Thymus (tissue), 11 donors: ENCODE measurements around the gene AGAP3. TPM values are rescaled to one million over a fixed set of nuclear protein-coding genes. Genes with fewer than 3 reads are reported as not detected.

Experiments
- DNase-seq, 9 donors: peaks; one replicate each; pipeline ENCODE4 v3.0.0-alpha.2; 2013; ENCODE audit warnings: low spot score in 9 of 9, low read depth in 6 of 9, missing footprints in 1 of 9
- H3K27ac ChIP-seq, 2 donors: one replicate each; pipeline ENCODE4 v1.5.1; 2013; ENCODE audit warnings: control low read depth in 1 of 2, low read depth in 1 of 2, low read length in 1 of 2, mild to moderate bottlenecking in 1 of 2, moderate library complexity in 1 of 2
- H3K27me3 ChIP-seq, 2 donors: one replicate each; pipeline ENCODE4 v1.5.1; 2013; ENCODE audit warnings: low read length in 1 of 2; ENCODE audit not compliant: control insufficient read depth in 2 of 2, insufficient read depth in 1 of 2
- H3K36me3 ChIP-seq, 2 donors: one replicate each; pipeline ENCODE4 v1.5.1; 2013; ENCODE audit warnings: low read length in 1 of 2, mild to moderate bottlenecking in 1 of 2, moderate library complexity in 1 of 2; ENCODE audit not compliant: control insufficient read depth in 2 of 2, insufficient read depth in 2 of 2
- H3K4me1 ChIP-seq, 2 donors: one replicate each; pipeline ENCODE4 v1.5.1; 2013; ENCODE audit warnings: low read length in 2 of 2; ENCODE audit not compliant: control insufficient read depth in 2 of 2, insufficient read depth in 2 of 2
- H3K4me3 ChIP-seq, 2 donors: one replicate each; pipeline ENCODE4 v1.5.1; 2013; ENCODE audit warnings: low read length in 2 of 2, control low read depth in 1 of 2, mild to moderate bottlenecking in 1 of 2
- H3K9me3 ChIP-seq, 2 donors: one replicate each; pipeline ENCODE4 v1.5.1; 2013; ENCODE audit warnings: low read length in 1 of 2, mild to moderate bottlenecking in 1 of 2; ENCODE audit not compliant: control insufficient read depth in 2 of 2, insufficient read depth in 1 of 2
- WGBS: extraction: QIAGEN DNeasy Blood & Tissue Kit; methylation state at CpG from one replicate; pipeline ENCODE4 v1.1.7; 2013; 5-methylcytosine and 5-hydroxymethylcytosine counted together
- polyA plus RNA-seq: library from polyadenylated mRNA; stranded (reverse); fragments of 200-250 nt; gene quantifications from one replicate; pipeline ENCODE4 v1.2.3, GENCODE V29; 2013
- total RNA-seq: library from RNA; stranded (reverse); fragments of 120-200 nt; gene quantifications from one replicate; pipeline ENCODE4 v1.2.4, GENCODE V29; 2013
- donor health status: healthy.

The AGAP3 gene
- total and polyA plus RNA-seq, 2 donors = 8.2 to 43.2 TPM

DNA sequence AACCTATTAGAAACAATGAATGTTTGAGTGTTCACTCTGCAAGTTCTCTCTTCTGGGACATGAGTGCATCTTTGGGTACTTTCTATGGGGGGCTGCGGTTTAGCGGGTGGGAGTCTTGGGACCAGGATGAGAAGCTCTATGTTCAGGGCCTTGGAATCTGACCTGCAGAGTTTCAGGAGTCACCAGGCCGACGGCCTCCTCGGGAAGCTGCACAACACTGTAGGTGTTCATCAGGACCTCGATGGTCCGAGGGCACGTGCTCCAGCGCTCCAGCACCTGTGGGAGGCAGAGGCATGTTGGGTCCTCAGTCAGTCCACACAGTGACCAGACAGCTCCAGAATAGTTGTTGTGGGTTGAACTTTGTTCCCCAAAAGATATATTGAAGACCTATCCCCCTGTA lies 90.1 kb downstream of the AGAP3 start:
- Histone ChIP-seq H3K4me1 (no peaks in the 10 kb centered on the region), H3K9me3 (peaks cover 4 to 32% of the 10 kb centered on the region in 2 donors), H3K27me3 (peaks cover 7 to 69% of the 10 kb centered on the region in 2 donors), H3K27ac (no peak overlapping the region), H3K36me3 (no peaks in the 10 kb centered on the region), H3K4me3 (no peak overlapping the region)
- DNase-seq = no peak
- 93% methylated on average over 9 of the region's 9 CpGs for WGBS

GRCh38 chr7:151177310-151177709 lies 91.0 kb downstream of the AGAP3 start:
- Histone ChIP-seq H3K4me3 (no peak overlapping the region), H3K36me3 (no peaks in the 10 kb centered on the region), H3K27me3 (peaks cover 5 to 61% of the 10 kb centered on the region in 2 donors), H3K4me1 (no peaks in the 10 kb centered on the region), H3K9me3 (peaks cover 4 to 31% of the 10 kb centered on the region in 2 donors), H3K27ac (no peak overlapping the region)
- 93% methylated on average over 1 of the region's 1 CpG for WGBS
- no peak for DNase-seq

DNA sequence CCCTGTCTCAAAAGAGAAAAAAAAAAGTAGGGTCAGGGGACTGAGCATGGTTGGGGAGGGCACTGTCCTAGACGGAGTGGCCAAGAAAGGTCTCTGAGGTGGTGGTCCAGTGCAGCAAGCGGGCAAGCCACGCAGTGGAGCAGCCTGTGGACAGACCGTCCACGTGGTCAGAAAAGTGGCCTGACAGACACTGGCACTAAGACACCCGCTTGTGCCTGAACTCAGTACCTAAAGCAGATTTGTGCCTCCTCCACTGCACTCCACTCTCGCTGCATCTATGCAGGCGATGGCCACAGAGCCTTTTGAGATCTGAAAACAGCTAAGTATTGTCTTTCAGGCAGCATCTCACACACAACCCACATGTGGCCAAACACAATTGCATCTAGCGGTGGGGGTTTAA lies 92.0 kb downstream of the AGAP3 start:
- peaks cover 4 to 52% of the 10 kb centered on the region in 2 donors for H3K27me3 ChIP-seq
- no peak for DNase-seq
- WGBS = 94% methylated on average over 9 of the region's 9 CpGs

DNA sequence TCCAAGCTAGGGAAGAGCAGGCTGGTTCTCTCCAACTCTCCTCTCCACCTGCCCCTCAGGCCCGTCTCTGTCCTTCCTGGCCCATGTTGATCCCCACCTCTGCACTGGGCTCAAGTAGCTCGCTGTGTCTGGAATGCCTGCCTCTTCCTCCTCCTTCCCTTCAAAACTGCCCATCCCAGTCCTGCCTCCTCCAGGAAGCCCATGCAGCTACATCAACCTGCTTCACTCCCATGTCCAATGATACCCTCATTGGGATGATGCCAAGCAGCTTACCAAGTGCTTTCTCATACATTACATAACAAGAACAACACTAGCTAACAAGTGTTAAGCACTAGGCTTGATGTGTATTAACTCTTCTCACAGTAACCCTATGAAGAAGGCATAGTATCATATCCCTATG lies 92.6 kb downstream of the AGAP3 start:
- 91% methylated on average over 2 of the region's 2 CpGs for WGBS
- H3K4me3 ChIP-seq = no peak overlapping the region
- no peaks in the 10 kb centered on the region for H3K36me3 ChIP-seq
- no peak for DNase-seq
- peaks cover 2 to 16% of the 10 kb centered on the region in 2 donors for H3K9me3 ChIP-seq
- no peak overlapping the region for H3K27ac ChIP-seq
- H3K27me3 ChIP-seq = peaks cover 4 to 46% of the 10 kb centered on the region in 2 donors
- no peaks in the 10 kb centered on the region for H3K4me1 ChIP-seq

More for the DNA sequence above, 92.0 kb downstream of the AGAP3 start:
- Histone ChIP-seq H3K36me3 (no peaks in the 10 kb centered on the region), H3K9me3 (peaks cover 4 to 22% of the 10 kb centered on the region in 2 donors), H3K4me1 (no peaks in the 10 kb centered on the region), H3K4me3 (no peak overlapping the region), H3K27ac (no peak overlapping the region)

GRCh38 chr7:151179287-151179860 lies 93.1 kb downstream of the AGAP3 start:
- Histone ChIP-seq H3K27me3 (peaks cover 4 to 43% of the 10 kb centered on the region in 2 donors), H3K27ac (no peak overlapping the region), H3K4me1 (no peaks in the 10 kb centered on the region), H3K36me3 (no peaks in the 10 kb centered on the region), H3K9me3 (peaks cover 2 to 10% of the 10 kb centered on the region in 2 donors), H3K4me3 (no peak overlapping the region)
- DNase-seq = no peak
- WGBS = 94% methylated on average over 8 of the region's 8 CpGs

DNA sequence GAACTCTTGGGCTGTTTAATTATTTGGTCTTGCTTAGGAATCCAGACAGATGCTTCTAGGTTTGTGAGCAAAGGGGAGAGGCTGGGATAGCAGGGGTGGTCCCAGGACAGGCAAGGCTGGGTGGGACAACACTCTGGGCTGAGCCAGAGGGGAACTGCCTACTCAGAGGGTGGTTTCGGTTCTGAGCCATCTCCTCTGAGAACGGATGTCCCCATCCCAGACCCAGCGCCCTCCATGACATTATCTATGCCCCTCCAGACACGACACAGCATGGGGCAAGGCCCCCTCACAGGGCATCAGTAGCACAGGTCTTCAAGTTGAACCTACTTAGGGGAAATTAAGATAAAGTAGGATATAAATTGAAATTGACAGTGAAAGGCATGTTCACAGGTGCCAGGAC lies 93.7 kb downstream of the AGAP3 start:
- Histone ChIP-seq H3K4me1 (no peaks in the 10 kb centered on the region), H3K27ac (no peak overlapping the region), H3K36me3 (no peaks in the 10 kb centered on the region), H3K9me3 (peaks cover 0 to 5% of the 10 kb centered on the region in 2 donors), H3K4me3 (no peak overlapping the region), H3K27me3 (peaks cover 4 to 37% of the 10 kb centered on the region in 2 donors)
- no peak for DNase-seq
- WGBS = 91% methylated on average over 4 of the region's 4 CpGs

DNA sequence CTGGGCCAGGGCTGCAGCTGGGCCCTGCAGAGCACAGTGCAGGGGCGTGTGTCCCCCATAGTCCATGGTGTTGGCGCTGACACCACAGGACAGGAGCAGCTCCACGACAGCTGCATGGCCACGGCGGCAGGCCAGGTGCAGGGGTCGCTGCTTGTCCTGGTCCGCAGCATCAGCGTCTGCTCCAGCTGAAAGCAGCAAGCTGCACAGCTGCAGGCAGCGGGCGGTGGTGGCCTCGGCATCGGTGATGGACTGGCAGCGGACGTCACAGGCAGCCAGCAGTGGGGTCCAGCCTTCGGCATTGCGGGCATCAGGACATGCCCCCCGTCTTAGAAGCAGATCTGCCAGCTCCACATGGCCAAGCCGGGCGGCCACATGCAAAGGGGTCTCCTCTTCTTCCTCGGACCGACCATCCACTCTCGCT lies 94.7 kb downstream of the AGAP3 start:
- Histone ChIP-seq H3K36me3 (no peaks in the 10 kb centered on the region), H3K27me3 (peaks cover under 1 to 28% of the 10 kb centered on the region in 2 donors), H3K9me3 (no peaks in the 10 kb centered on the region), H3K27ac (no peak overlapping the region), H3K4me3 (no peak overlapping the region), H3K4me1 (no peaks in the 10 kb centered on the region)
- DNase-seq = no peak
- 94% methylated on average over 22 of the region's 22 CpGs for WGBS

GRCh38 chr7:151185762-151186639 lies 99.7 kb downstream of the AGAP3 start:
- DNase-seq = no peak
- Histone ChIP-seq H3K9me3 (no peaks in the 10 kb centered on the region), H3K4me3 (no peak overlapping the region), H3K27ac (no peak overlapping the region), H3K27me3 (peaks cover 0 to 21% of the 10 kb centered on the region in 2 donors), H3K36me3 (no peaks in the 10 kb centered on the region), H3K4me1 (no peaks in the 10 kb centered on the region)
- 95% methylated on average over 16 of the region's 16 CpGs for WGBS

DNA sequence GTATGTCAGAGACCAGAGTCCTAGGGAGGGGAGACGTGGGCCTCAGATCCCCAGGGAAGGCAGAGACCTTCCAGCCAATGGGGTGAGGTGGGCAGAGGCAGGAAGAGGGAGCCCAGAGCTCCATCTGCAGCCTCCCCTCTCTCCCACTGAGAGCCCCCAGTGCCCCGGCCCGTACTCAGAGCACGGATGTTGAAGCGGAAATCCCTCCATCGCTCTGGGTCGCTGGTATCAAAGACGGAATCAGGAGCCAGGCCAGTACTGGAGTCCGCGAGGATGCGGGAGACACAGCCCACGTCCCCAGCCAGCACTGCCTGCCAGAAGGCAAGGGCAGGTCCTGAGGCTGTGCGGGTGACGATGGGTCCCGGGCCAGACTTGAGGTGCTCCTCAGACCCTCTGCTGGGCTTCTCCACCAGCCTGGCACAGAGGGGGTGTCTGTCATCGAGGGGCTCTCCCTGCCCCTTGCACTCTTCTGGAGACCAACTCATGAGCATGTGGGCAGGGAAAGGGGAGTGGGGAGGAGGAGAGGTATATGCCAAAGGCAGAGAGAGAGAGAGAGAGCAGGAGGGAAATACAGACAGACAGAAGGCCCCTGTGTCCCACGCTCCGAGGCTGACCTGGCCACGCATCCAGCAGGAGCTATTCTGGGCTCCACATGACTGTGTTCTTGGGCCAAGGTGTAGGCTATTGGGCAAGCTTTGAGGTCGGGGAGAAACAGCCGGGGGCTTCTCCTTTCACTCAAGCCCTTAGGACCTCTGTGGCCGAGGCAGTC lies 100.5 kb downstream of the AGAP3 start, which contains the start of gene ASB10:
Gene ASB10 (minus strand): TSS at position 611 of the 769 bp plus-strand sequence. CDS start 120 bp downstream, at position 491.
- H3K36me3 ChIP-seq = no peaks in the 10 kb centered on the region
- peaks cover 0 to 28% of the 10 kb centered on the region in 2 donors for H3K27me3 ChIP-seq
- H3K27ac ChIP-seq = no peak within 1 kb of the TSS
- 92% methylated on average over 22 of the region's 22 CpGs for WGBS
- no peak for DNase-seq
- no peaks in the 10 kb centered on the region for H3K4me1 ChIP-seq
- H3K4me3 ChIP-seq = no peak within 1 kb of the TSS
- H3K9me3 ChIP-seq = no peaks in the 10 kb centered on the region
